ENCODE results near the gene ARFGEF3. TPM values are rescaled to one million over a fixed set of nuclear protein-coding genes. Genes with fewer than 3 reads are reported as not detected.
A peak's percentile ranks its signal among the peaks of the same experiment; 100 is the strongest.

ARFGEF3 gene
- total RNA-seq, 1 experiment from 2014 or later: 9.3 TPM

DNA sequence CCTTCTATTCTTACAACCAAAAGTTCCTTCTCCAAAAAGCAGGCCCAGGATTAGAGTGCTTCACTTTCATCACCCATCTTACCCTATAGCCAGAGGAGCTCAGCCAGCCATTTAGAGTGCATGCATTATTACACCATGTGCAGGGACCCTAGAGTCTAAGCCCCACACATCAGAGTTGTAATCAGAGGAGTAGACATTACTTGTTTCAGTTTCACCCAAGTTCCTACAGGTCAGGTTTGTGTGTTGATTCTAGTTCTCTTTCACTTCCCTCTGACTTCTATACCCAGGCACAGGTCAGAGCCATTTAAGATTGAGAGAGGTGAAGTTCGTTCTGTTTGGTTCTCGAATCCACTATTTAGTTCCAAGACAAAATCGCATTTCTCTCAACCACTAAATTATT is 16.3 kb upstream of the ARFGEF3 start:
- H3K4me3 ChIP-seq: no peak overlapping the region
- no peaks in the 10 kb centered on the region for H3K9me3 ChIP-seq (replicated peaks)
- DNase-seq: no peak
- no peak overlapping the region for H3K27ac ChIP-seq
- H3K36me3 ChIP-seq: no peaks in the 10 kb centered on the region
- H3K27me3 ChIP-seq: no peaks in the 10 kb centered on the region
- 0 out of 2 replicates have a peak, but pooled peaks cover 3% of the 10 kb centered on the region for H3K4me1 ChIP-seq

GRCh38 chr6:138146544-138146943 is 15.2 kb upstream of the ARFGEF3 start:
- DNase-seq: no peak
- no peaks in the 10 kb centered on the region for H3K27me3 ChIP-seq
- no peak overlapping the region for H3K4me3 ChIP-seq
- H3K27ac ChIP-seq: no peak overlapping the region
- 0 out of 2 replicates have a peak, but pooled peaks cover 3% of the 10 kb centered on the region for H3K4me1 ChIP-seq
- no peaks in the 10 kb centered on the region for H3K9me3 ChIP-seq (replicated peaks)
- H3K36me3 ChIP-seq: no peaks in the 10 kb centered on the region

- H3K4me3 ChIP-seq: no peak overlapping the region
- no peaks in the 10 kb centered on the region for H3K27me3 ChIP-seq
- no peak for DNase-seq
These were observed 6.3 kb upstream of the ARFGEF3 start for GRCh38 chr6:138155443-138155842.

GRCh38 chr6:138157986-138158638 is 3.6 kb upstream of the ARFGEF3 start:
- no peak overlapping the region for H3K4me3 ChIP-seq
- H3K27ac ChIP-seq: no peak overlapping the region
- H3K27me3 ChIP-seq: no peaks in the 10 kb centered on the region
- peaks cover 6% of the 10 kb centered on the region for H3K9me3 ChIP-seq (replicated peaks)
- peaks cover 9% of the 10 kb centered on the region; the same call in 1 of the 2 replicates for H3K4me1 ChIP-seq
- DNase-seq: peak in 1 of 2 experiments; percentile 13
- no peaks in the 10 kb centered on the region for H3K36me3 ChIP-seq

More at GRCh38 chr6:138155443-138155842, 6.3 kb upstream of the ARFGEF3 start:
- Histone ChIP-seq H3K27ac (no peak overlapping the region), H3K9me3 (replicated peaks) (peaks cover 8% of the 10 kb centered on the region), H3K4me1 (no peaks in the 10 kb centered on the region), H3K36me3 (no peaks in the 10 kb centered on the region)

GRCh38 chr6:138159246-138159645 is 2.5 kb upstream of the ARFGEF3 start:
- DNase-seq: no peak
- H3K27me3 ChIP-seq: no peaks in the 10 kb centered on the region

DNA sequence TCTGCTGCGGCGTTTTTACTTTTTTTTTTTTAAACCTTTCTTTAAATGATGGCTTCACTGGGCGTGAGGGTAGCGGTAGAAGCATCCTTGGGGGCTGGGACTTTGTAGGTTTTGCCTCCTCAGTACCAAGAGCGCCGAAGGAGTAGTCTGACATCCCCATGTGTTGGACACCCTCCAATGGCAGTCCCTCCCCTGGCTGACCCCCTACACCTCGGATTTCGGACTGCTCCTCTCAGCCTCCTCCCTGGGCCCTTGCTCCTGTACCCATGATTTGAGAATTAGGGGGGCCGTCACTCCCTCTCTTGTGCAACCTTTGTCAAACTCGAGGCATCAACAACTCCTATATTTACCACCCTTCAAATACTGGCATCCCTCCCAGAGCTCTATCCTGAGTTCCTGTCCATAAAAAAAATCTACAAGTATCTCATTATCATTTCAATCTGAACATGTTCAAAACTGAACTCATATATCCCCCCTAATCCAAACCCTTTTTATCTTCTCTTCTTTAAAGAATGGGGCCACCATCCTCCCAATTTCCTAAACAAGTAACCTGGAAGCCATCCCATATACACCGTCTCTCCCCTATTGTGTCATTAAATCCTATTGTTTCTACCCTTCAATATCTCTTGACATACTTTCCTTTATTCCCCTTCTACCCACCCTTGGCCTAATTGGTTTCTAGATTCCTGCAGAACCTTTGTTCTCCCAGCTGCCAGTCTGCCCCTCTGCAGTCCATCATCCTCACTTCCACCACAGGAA is 1.2 kb upstream of the ARFGEF3 start:
- Histone ChIP-seq H3K9me3 (replicated peaks) (no peaks in the 10 kb centered on the region), H3K4me1 (peaks cover 15% of the 10 kb centered on the region; the same call in 1 of the 2 replicates), H3K27ac (no peak overlapping the region), H3K4me3 (peak overlapping the region; percentile 78), H3K27me3 (no peaks in the 10 kb centered on the region), H3K36me3 (no peaks in the 10 kb centered on the region)
- no peak for DNase-seq

More at GRCh38 chr6:138159246-138159645, 2.5 kb upstream of the ARFGEF3 start:
- Histone ChIP-seq H3K27ac (no peak overlapping the region), H3K36me3 (no peaks in the 10 kb centered on the region), H3K4me1 (peaks cover 15% of the 10 kb centered on the region; the same call in 1 of the 2 replicates), H3K4me3 (no peak overlapping the region), H3K9me3 (replicated peaks) (no peaks in the 10 kb centered on the region)

DNA sequence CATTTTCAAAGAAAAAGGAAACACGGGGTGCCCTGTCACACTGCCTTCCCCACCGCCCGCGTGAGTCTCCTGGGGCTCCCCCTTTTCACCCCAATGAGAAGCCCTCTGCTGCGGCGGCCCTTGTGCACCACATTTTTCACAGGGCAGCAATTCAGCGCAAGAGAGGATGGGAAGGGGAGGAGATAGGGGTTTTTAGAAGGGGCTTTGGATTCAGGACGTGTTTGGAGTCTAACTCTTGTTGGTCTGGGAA is 726 bp upstream of the ARFGEF3 start:
- no peak for DNase-seq
- no peaks in the 10 kb centered on the region for H3K27me3 ChIP-seq
- no peaks in the 10 kb centered on the region for H3K9me3 ChIP-seq (replicated peaks)
- peak overlapping the region; percentile 78 for H3K4me3 ChIP-seq
- H3K27ac ChIP-seq: no peak overlapping the region
- H3K4me1 ChIP-seq: peaks cover 15% of the 10 kb centered on the region; the same call in 1 of the 2 replicates
- H3K36me3 ChIP-seq: no peaks in the 10 kb centered on the region

DNA sequence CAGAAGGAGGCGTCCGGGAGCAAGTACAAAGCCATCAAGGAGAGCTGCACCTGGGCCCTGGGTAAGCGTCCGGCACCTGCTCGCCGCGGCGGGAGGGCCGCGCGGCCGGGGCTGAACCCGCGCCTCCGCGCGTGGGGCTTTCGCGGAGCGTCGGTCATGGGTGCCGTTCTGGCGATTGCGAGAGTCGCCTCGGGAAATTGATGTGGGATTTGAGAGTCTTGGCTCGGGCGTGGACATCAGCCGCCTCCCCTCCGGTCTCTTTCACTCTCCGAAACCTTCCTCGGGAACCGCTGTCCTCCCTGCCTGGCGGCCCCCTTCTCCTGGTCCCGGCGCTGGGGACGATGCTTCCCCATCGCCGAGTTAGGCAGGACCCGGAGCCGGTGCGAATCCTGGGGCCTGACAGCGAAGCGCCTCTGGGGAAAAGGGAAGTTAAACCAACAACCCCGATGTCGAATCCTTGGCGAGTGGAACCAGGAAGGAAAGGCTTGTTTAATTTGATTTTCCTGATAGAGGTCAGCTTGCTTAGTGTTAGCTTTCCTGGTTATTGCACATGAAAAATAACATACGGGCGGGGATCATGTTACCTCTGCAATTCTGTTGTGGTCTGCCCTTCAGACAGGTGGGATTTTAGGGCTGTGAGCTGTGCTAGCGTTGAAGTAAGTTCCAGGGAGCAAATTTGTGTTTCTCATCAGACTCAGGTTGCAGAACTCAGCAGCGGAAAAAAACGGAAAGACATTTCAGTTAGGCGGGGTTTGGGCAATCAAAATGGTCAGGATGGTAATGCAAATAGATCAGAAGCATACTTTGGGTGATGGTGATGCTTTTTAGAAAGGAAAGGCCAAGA is 594 bp downstream of the ARFGEF3 start:
- Histone ChIP-seq H3K4me3 (peak overlapping the region; percentile 78), H3K27ac (peak overlapping the region; percentile 14; the same call in 1 of the 2 replicates), H3K27me3 (no peaks in the 10 kb centered on the region), H3K36me3 (no peaks in the 10 kb centered on the region), H3K4me1 (peaks cover 15% of the 10 kb centered on the region; the same call in 1 of the 2 replicates), H3K9me3 (replicated peaks) (no peaks in the 10 kb centered on the region)
- peak; percentile 53 to 69 for DNase-seq

DNA sequence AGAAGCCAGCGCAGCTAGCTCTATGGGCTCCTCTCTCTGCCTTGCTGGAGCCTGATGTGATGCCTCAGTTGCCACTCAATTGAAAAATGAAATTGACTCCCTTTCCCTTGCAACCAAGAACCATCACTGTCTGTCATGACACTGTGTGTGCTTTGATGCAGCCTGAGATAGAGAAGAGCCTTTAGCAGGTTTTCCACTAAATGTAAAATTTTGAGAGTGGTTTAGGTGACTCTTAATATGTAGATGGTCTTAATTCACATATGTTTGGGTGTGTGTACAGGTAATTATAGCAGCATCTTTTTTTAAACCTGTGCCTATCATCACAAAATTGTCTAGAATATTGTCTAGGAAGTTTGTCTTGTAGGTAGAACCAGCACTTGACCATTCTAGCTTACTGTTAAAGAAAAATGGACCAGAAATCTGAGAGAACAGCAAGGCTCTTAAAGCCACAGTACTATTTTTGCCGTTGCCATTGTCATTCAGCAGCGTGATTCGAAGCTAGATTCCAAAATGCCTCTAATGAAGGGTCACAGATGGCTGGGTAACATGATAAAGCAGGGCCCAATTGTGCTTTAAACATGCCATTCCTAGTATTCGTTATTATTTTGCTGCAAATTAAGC is 1.3 kb downstream of the ARFGEF3 start:
- no peaks in the 10 kb centered on the region for H3K36me3 ChIP-seq
- DNase-seq: no peak
- H3K4me3 ChIP-seq: peak overlapping the region; percentile 78
- H3K27ac ChIP-seq: no peak overlapping the region
- no peaks in the 10 kb centered on the region for H3K9me3 ChIP-seq (replicated peaks)
- H3K4me1 ChIP-seq: peaks cover 15% of the 10 kb centered on the region; the same call in 1 of the 2 replicates
- H3K27me3 ChIP-seq: no peaks in the 10 kb centered on the region

DNA sequence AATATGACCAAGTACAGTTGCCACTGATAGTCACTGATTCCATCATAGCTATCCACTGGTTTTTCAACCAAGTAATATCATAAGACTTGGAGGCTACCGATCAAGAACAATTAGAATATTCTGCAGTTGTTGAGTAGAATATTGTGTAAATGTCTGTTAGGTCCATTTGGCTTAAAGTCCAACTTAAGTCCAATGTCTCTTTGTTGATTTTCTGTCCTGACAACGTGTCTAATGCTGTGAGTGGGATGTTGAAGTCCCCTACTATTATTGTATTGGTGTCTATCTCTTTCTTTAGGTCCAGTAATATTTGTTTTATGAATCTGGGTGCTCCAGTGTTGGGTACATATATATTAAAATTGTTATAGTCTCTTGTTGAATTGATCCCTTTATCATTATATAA is 13.9 kb downstream of the ARFGEF3 start:
- Histone ChIP-seq H3K4me3 (no peak overlapping the region), H3K27me3 (no peaks in the 10 kb centered on the region), H3K36me3 (0 out of 2 replicates have a peak, but pooled peaks cover 3% of the 10 kb centered on the region), H3K27ac (no peak overlapping the region), H3K4me1 (no peaks in the 10 kb centered on the region), H3K9me3 (replicated peaks) (peaks cover 5% of the 10 kb centered on the region)
- DNase-seq: no peak

DNA sequence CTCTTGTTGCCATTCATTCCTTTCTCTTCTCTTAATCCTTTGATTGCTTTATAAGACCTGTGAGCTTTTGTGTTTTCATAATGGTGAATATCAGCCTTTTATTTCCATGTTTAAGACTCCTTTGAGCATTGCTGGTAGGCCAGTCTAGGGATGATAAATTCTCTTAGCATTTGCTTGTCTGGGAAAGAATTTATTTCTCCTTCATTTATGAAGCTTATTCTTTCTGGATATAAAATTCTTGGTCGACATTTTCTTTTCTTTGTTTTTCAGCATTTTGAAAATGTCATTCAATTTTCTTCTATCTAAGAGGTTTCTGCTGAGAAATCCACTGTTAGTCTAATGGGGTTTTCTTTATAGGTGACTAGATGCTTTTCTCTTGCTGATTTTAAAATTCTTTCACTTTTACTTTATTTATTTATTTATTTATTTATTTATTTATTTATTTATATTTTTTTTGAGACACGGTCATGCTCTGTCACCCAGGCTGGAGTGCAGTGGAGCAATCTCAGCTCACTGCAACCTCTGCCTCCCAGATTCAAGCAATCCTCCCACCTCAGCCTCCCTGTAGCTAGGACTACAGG is 15.0 kb downstream of the ARFGEF3 start:
- Histone ChIP-seq H3K4me1 (no peaks in the 10 kb centered on the region), H3K36me3 (no peaks in the 10 kb centered on the region), H3K9me3 (replicated peaks) (peaks cover 5% of the 10 kb centered on the region), H3K27ac (no peak overlapping the region), H3K27me3 (no peaks in the 10 kb centered on the region), H3K4me3 (no peak overlapping the region)
- peak in 1 of 2 experiments; percentile 14 for DNase-seq

DNA sequence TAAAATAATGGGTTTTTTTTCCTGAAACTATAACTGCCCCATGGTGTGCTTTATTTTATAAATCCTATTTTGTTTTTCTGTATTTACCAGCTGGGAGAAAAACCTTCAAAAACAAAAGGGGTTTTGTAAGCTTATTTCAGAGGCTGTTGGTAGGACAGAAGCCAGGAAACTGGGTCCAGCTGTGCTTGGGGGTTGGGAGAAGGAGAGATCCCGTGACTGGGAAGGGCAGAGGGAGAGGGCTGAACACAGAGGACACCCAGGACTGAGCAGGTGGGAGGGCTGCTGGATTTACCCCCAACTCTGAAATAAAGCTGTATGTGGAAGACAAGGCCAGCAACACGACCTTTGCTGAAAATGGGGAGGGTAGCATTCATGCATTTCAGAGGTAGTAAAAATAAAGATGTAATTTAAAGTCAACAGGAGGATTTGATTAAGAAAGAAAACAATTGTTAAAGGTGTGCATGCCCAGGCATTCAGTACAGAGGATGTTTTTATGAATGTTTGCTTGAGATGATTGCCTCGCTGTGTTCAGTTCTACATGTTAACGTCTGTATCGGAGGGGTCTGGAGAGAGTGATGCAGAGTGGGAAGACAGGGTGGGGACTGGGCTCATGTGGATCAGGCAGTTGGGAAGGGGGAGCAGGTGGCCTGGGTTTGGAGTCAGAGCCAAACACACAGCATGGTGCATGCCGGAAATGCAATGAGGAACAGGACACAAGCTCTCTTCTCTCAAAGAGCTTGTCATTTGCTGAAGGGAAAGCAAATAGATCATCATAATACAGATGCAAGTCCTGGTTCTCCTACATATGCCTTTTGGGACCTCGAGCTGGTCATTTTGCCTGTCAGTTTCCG is 21.4 kb downstream of the ARFGEF3 start:
- peak; percentile 9 to 54 for DNase-seq
- Histone ChIP-seq H3K27ac (no peak overlapping the region), H3K4me3 (no peak overlapping the region), H3K36me3 (no peaks in the 10 kb centered on the region; the same call in 1 of the 2 replicates), H3K4me1 (peaks cover 6% of the 10 kb centered on the region; the same call in 1 of the 2 replicates), H3K27me3 (no peaks in the 10 kb centered on the region), H3K9me3 (replicated peaks) (no peaks in the 10 kb centered on the region; the same call in 1 of the 2 replicates)

- no peak for DNase-seq
- Histone ChIP-seq H3K27me3 (no peaks in the 10 kb centered on the region), H3K36me3 (no peaks in the 10 kb centered on the region; the same call in 1 of the 2 replicates), H3K4me3 (no peak overlapping the region), H3K4me1 (peaks cover 6% of the 10 kb centered on the region; the same call in 1 of the 2 replicates), H3K9me3 (replicated peaks) (no peaks in the 10 kb centered on the region; the same call in 1 of the 2 replicates), H3K27ac (no peak overlapping the region)
These were observed 22.0 kb downstream of the ARFGEF3 start for GRCh38 chr6:138183790-138184134.

Data from SJCRH30 (cell line).